Right lobe of liver (tissue), 6 donors: Measurements from ENCODE around the gene SASH1. TPM values are rescaled to one million over a fixed set of nuclear protein-coding genes. Genes with fewer than 3 reads are reported as not detected.
A peak's percentile ranks its signal among the peaks of the same experiment; 100 is the strongest.

Experiments used
- ATAC-seq, 4 donors: fragments of 200-7000 bp; cut with Tn5 transposase; one replicate each; pipeline ENCODE4 v1.9.1; 2020; ENCODE audit warnings: mild to moderate bottlenecking in 4 of 4, moderate library complexity in 4 of 4
- DNase-seq, 3 donors: peaks; one replicate each; pipeline ENCODE4 v3.0.0-alpha.2; 2020
- H3K27ac ChIP-seq, 3 donors: fragments of 200-600 bp; one replicate each; pipeline ENCODE4 v1.8.0; 2022
- H3K27me3 ChIP-seq, 2 donors: fragments of 200-600 bp; one replicate each; pipeline ENCODE4 v1.8.0; 2022
- H3K36me3 ChIP-seq, 4 donors: fragments of 200-600 bp; sonication (generic) in 1 of 4; one replicate each; pipeline versions ENCODE4 v1.5.1 to v1.8.0; 2017 to 2022; ENCODE audit warnings: control low read depth in 1 of 4
- H3K4me1 ChIP-seq, 4 donors: fragments of 200-600 bp; sonication (generic) in 1 of 4; one replicate each; pipeline versions ENCODE4 v1.5.1 to v1.8.0; 2017 to 2022; ENCODE audit warnings: control low read depth in 1 of 4
- H3K4me3 ChIP-seq, 3 donors: fragments of 200-600 bp; one replicate each; pipeline ENCODE4 v1.8.0; 2022
- H3K9me3 ChIP-seq, 4 donors: fragments of 200-600 bp; sonication (generic) in 1 of 4; one replicate each; pipeline versions ENCODE4 v1.5.1 to v1.8.0; 2017 to 2022; ENCODE audit warnings: control low read depth in 1 of 4
- CTCF ChIP-seq, 4 donors: fragments of 200-600 bp in 3 of 4; fragments of 450-650 bp in 1 of 4; IDR thresholded peaks; one replicate each; pipeline versions ENCODE4 v1.5.1 to v1.8.0; 2016 to 2022; ENCODE audit warnings: antibody characterized with exemption in 4 of 4, mild to moderate bottlenecking in 2 of 4
- POLR2A ChIP-seq: fragments of 450-650 bp; IDR thresholded peaks from one replicate; pipeline ENCODE4 v1.6.1; 2017; ENCODE audit warnings: antibody characterized with exemption, mild to moderate bottlenecking
- WGBS: methylation state at CpG from one replicate; pipeline ENCODE4 v1.1.6; 2018; ENCODE audit warnings: low coverage, low lambda C conversion rate; ENCODE audit not compliant: insufficient coverage; ENCODE audit errors: missing lambda C conversion rate; 5-methylcytosine and 5-hydroxymethylcytosine counted together
- intact Hi-C, 2 donors: fragments of 100-400 bp; cut with DNase I; formaldehyde crosslinking; loops; one replicate each; pipeline versions ENCODE4 v1.11.2 to v1.14.1; 2022
- total RNA-seq, 6 experiments: library from RNA; depleted of rRNA in 2 of 6; stranded (reverse); fragments of >200 nt in 2 of 6; fragmentation: NEBNext Ultra II Directional in 3 of 6; extraction: Animal tissue kit (Norgen Biotek cat#: 25700) in 3 of 6; gene quantifications; one replicate each; pipeline versions ENCODE4 v1.1.0 to v1.2.4, GENCODE V29; 2016 to 2023
- donor health status: DM: no; HTN: yes; CAD: no.
- donor health status: DM: no; HTN: no; CAD: no.
- donor health status: DM: no; HTN: no; CAD: no.
- donor health status: DM: no; HTN: yes; CAD: no.
- donor health status: DM: no; HTN: yes; CAD: no.

The SASH1 gene
- total RNA-seq, 6 experiments from 2014 or later: 12.0 to 19.0 (median 15.8) TPM

GRCh38 chr6:148396926-148397325 is 54.3 kb downstream of the SASH1 start:
- no peaks in the 10 kb centered on the region for H3K9me3 ChIP-seq
- TF ChIP-seq POLR2A: no peak
- no peak for TF ChIP-seq CTCF (IDR thresholded peaks at IDR 0.05)
- no peaks in the 10 kb centered on the region for H3K27me3 ChIP-seq
- WGBS: 80% methylated on average over 8 of the region's 8 CpGs
- no peaks in the 10 kb centered on the region for H3K36me3 ChIP-seq
- peak in 3 of 4 donors; percentile 35 to 49 (median 44) for ATAC-seq
- no peak for DNase-seq
- H3K4me3 ChIP-seq: no peak overlapping the region
- intact Hi-C loops: no loop called here
- peaks cover 0 to 11% (median 0%) of the 10 kb centered on the region in 4 donors for H3K4me1 ChIP-seq
- H3K27ac ChIP-seq: peak overlapping the region in 1 of 3 donors; percentile 21

- no peaks in the 10 kb centered on the region for H3K4me1 ChIP-seq
- DNase-seq (no peak), ATAC-seq (peak; percentile 53 to 80 (median 62))
- 63% methylated on average over 6 of the region's 6 CpGs for WGBS
- no peak for TF ChIP-seq POLR2A
- TF ChIP-seq CTCF (IDR thresholded peaks at IDR 0.05): no peak
- H3K27me3 ChIP-seq: no peaks in the 10 kb centered on the region
- H3K4me3 ChIP-seq: no peak overlapping the region
- H3K9me3 ChIP-seq: no peaks in the 10 kb centered on the region
- peak overlapping the region in 2 of 3 donors; percentile 10 to 12 for H3K27ac ChIP-seq
- H3K36me3 ChIP-seq: no peaks in the 10 kb centered on the region
- intact Hi-C loops: no loop called here
Measured at GRCh38 chr6:148398244-148398643, 55.6 kb downstream of the SASH1 start.

GRCh38 chr6:148398678-148399077 is 56.0 kb downstream of the SASH1 start:
- Histone ChIP-seq H3K9me3 (no peaks in the 10 kb centered on the region), H3K4me1 (no peaks in the 10 kb centered on the region), H3K36me3 (no peaks in the 10 kb centered on the region), H3K27ac (peak overlapping the region in 1 of 3 donors; percentile 12), H3K4me3 (no peak overlapping the region), H3K27me3 (no peaks in the 10 kb centered on the region)
- 29% methylated on average over 1 of the region's 1 CpG for WGBS
- TF ChIP-seq CTCF (IDR thresholded peaks at IDR 0.05) (no peak), POLR2A (no peak)
- ATAC-seq (peak in 1 of 4 donors; percentile 25), DNase-seq (no peak)
- intact Hi-C loops: no loop called here

GRCh38 chr6:148401571-148401970 is 58.9 kb downstream of the SASH1 start:
- H3K36me3 ChIP-seq: no peaks in the 10 kb centered on the region
- TF ChIP-seq POLR2A: no peak
- TF ChIP-seq CTCF (IDR thresholded peaks at IDR 0.05): no peak
- WGBS: 55% methylated on average over 3 of the region's 3 CpGs
- intact Hi-C loops: no loop called here
- H3K9me3 ChIP-seq: no peaks in the 10 kb centered on the region
- no peak overlapping the region for H3K27ac ChIP-seq
- H3K4me3 ChIP-seq: no peak overlapping the region
- no peak for DNase-seq
- no peak for ATAC-seq
- H3K4me1 ChIP-seq: no peaks in the 10 kb centered on the region
- no peaks in the 10 kb centered on the region for H3K27me3 ChIP-seq
